GM12875 (cell line): Measurements from ENCODE around the gene EFL1.
"Not testable (repeated sequence)": the region's sequence is repeated elsewhere in the genome, so short reads cannot be mapped to it uniquely, and the experiment has no call there.

Source experiments
- H3K4me3 ChIP-seq: one replicate; pipeline ENCODE4 v1.5.1; 2011; ENCODE audit warnings: low read depth, low read length, control low read depth
- CTCF ChIP-seq: IDR thresholded peaks from 2 replicates; pipeline ENCODE4 v1.5.1; 2011; ENCODE audit warnings: low read depth, mild to moderate bottlenecking, control low read depth, inconsistent platforms, low read length, moderate library complexity, borderline replicate concordance; ENCODE audit not compliant: insufficient read depth

EFL1 gene

GRCh38 chr15:82294061-82294690, 31.6 kb upstream of the EFL1 start:
- no peak overlapping the region for H3K4me3 ChIP-seq
- no peak for TF ChIP-seq CTCF

GRCh38 chr15:82292271-82292670, 29.7 kb upstream of the EFL1 start:
- TF ChIP-seq CTCF, result no peak
- H3K4me3 ChIP-seq, result no peak overlapping the region

GRCh38 chr15:82288202-82288601, 25.7 kb upstream of the EFL1 start:
- H3K4me3 ChIP-seq, result not testable (repeated sequence)

GRCh38 chr15:82286475-82286874, 23.9 kb upstream of the EFL1 start:
- H3K4me3 ChIP-seq, result not testable (repeated sequence)

- not testable (repeated sequence) for H3K4me3 ChIP-seq
Measured at GRCh38 chr15:82284381-82284780, 21.8 kb upstream of the EFL1 start.

GRCh38 chr15:82282386-82282785, 19.9 kb upstream of the EFL1 start:
- H3K4me3 ChIP-seq, result not testable (repeated sequence)

GRCh38 chr15:82281276-82281675, 18.7 kb upstream of the EFL1 start:
- not testable (repeated sequence) for H3K4me3 ChIP-seq

- no peak for TF ChIP-seq CTCF
- no peak overlapping the region for H3K4me3 ChIP-seq
Measured at GRCh38 chr15:82275410-82275809, 12.9 kb upstream of the EFL1 start.

GRCh38 chr15:82272154-82272553, 9.6 kb upstream of the EFL1 start:
- H3K4me3 ChIP-seq, result no peak overlapping the region
- TF ChIP-seq CTCF, result no peak

- not testable (repeated sequence) for H3K4me3 ChIP-seq
Measured at GRCh38 chr15:82268454-82268853, 5.9 kb upstream of the EFL1 start.

GRCh38 chr15:82267137-82267536, 4.6 kb upstream of the EFL1 start:
- not testable (repeated sequence) for H3K4me3 ChIP-seq

GRCh38 chr15:82263350-82263749, 816 bp upstream of the EFL1 start:
- no peak overlapping the region for H3K4me3 ChIP-seq
- no peak for TF ChIP-seq CTCF

- H3K4me3 ChIP-seq, result peak overlapping the region; percentile 78
Measured at GRCh38 chr15:82261566-82262421, 740 bp downstream of the EFL1 start.

- not testable (repeated sequence) for H3K4me3 ChIP-seq
Measured at GRCh38 chr15:82248261-82248660, 14.3 kb downstream of the EFL1 start.

GRCh38 chr15:82245956-82246355, 16.6 kb downstream of the EFL1 start:
- not testable (repeated sequence) for H3K4me3 ChIP-seq
